Activated T-helper 17 cell treated with anti-CD3 and anti-CD28 coated beads, Interleukin-2, amount 50 U/mL, for 72 hours (primary cell): Measurements from ENCODE around the gene GUK1. TPM values are rescaled to one million over a fixed set of nuclear protein-coding genes. Genes with fewer than 3 reads are reported as not detected.
"Not testable (repeated sequence)": the region's sequence is repeated elsewhere in the genome, so short reads cannot be mapped to it uniquely, and the experiment has no call there.

Experiments
- ATAC-seq: fragments of 150-1000 bp; cut with Tn5 transposase; replicated peaks from 2 replicates; pipeline ENCODE4 v1.10.0; 2021; ENCODE audit warnings: mild to moderate bottlenecking, moderate library complexity
- H3K27ac Mint-ChIP-seq: one replicate; pipeline ENCODE4 v1.8.0; 2022; ENCODE audit warnings: mixed read lengths
- H3K27me3 Mint-ChIP-seq: one replicate; pipeline ENCODE4 v1.8.0; 2022; ENCODE audit warnings: mixed read lengths
- H3K36me3 Mint-ChIP-seq: one replicate; pipeline ENCODE4 v1.8.0; 2022; ENCODE audit warnings: low read depth, mild to moderate bottlenecking, mixed read lengths
- H3K4me1 Mint-ChIP-seq: one replicate; pipeline ENCODE4 v1.8.0; 2022; ENCODE audit warnings: mixed read lengths
- H3K4me3 Mint-ChIP-seq: one replicate; pipeline ENCODE4 v1.8.0; 2022; ENCODE audit warnings: mild to moderate bottlenecking, mixed read lengths
- H3K9me3 Mint-ChIP-seq: one replicate; pipeline ENCODE4 v1.8.0; 2022; ENCODE audit warnings: mixed read lengths
- total RNA-seq, 2 donors: library from RNA; stranded (reverse); gene quantifications; one replicate each; pipeline ENCODE4 v1.2.3, GENCODE V29; 2022

Gene GUK1
- total RNA-seq, 2 donors from 2014 or later, result 284 to 285 TPM

DNA sequence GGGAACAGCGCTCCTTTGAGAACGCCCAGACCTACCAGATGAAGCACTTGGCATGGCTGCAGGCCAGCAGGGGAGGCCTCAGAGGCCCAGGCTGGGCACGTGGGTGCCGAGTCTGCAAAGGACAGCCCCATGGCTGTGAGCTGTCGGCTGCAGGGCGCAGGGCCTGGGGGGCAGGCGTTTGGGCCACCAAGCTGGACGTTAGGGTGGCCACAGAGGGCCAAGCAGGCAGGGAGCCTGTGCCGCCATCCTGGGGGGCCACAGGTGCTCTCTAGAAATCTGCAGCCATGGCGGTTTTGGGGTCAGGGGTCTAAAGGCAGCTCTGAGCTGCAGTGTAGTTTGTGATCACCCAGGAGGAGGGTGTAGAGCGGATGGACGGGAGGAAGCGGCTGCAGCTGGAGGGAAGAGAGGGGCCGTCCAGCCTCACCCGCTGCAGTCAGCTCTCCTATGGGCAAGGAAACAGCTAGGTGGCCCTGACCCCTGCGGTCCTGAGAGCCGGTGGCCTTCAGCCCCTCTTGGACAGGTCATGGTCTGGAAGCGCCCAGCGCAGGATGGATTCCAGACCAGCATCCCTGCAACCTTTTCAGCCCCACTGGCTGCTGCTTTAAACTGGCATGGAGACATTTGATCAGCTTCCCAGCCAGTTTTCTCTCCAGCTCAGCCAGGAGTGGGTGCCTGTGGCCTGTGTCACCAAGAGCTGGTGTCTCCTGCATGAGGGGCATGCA, 36.5 kb downstream of the GUK1 start:
- Mint-ChIP-seq H3K27me3 (no peaks in the 10 kb centered on the region), H3K9me3 (no peaks in the 10 kb centered on the region), H3K4me3 (no peak overlapping the region), H3K27ac (no peak overlapping the region), H3K4me1 (peaks cover 8% of the 10 kb centered on the region), H3K36me3 (no peaks in the 10 kb centered on the region)
- no peak for ATAC-seq

DNA sequence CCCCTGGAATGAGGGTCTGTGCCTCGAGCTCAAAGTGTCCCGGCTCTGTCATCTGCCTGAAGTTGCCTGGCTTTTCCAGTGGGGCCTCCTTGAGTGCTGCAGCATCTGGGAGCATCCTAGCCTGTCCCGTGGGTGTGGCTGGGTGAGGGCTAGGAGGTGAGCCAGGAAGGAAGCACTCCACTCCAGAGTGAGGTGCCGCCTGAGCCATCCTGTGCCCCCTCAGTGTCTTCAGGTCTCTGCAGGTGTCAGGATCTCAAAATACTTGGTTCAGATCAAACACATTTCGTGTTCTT, 37.0 kb downstream of the GUK1 start:
- Mint-ChIP-seq H3K36me3 (no peaks in the 10 kb centered on the region), H3K4me3 (no peak overlapping the region), H3K4me1 (peaks cover 7% of the 10 kb centered on the region), H3K9me3 (no peaks in the 10 kb centered on the region), H3K27ac (no peak overlapping the region), H3K27me3 (no peaks in the 10 kb centered on the region)
- ATAC-seq, result no peak

DNA sequence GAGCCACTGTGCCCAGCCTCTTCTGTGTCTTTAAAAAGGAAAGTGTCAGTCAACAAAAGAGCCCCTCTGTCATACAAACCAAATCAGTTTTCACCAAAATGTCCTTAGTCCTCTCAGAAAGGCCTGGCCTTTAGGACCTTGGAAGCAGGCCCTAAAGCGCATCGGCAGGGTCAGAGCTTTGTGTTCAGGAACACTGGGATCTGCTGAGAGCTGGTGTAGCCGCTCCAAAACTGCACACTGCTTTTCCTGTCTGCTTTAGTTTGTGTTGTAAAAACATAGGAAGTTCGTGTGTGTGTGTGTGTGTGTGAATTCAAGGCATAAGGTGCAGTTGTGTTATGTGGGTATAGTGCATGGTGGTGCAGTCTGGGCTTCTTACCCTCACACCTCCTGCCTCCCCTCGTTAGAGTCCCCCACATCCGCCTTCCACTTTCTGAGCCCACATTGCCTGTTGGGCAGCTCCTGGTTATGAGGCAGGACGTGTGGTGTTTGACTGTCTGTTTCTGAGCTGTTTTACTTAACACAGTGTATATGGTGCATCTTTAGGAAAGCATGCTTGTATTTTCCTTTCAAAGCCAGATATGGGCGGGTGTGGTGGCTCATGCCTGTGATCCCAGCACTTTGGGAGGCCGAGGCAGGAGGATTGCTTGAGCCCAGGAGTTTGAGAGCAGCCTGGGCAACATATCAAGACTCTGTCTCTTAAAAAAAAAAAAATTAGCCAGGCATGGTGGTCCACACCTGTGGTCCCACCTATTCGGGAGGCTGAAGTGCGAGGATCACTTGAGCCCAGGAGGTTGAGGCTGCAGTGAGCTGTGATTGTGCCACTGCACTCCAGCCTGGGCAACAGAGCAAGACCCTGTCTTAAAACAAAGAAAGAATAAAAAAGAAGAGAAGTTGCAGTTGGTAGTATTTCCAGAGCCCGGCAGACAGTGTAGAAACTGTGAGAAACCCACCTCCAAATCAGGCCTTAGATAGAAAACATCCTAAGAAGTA, 37.9 kb downstream of the GUK1 start:
- ATAC-seq, result no peak
- Mint-ChIP-seq H3K4me1 (peaks cover 4% of the 10 kb centered on the region), H3K27ac (peak overlapping the region; percentile 23), H3K9me3 (no peaks in the 10 kb centered on the region), H3K27me3 (no peaks in the 10 kb centered on the region), H3K36me3 (no peaks in the 10 kb centered on the region), H3K4me3 (no peak overlapping the region)

DNA sequence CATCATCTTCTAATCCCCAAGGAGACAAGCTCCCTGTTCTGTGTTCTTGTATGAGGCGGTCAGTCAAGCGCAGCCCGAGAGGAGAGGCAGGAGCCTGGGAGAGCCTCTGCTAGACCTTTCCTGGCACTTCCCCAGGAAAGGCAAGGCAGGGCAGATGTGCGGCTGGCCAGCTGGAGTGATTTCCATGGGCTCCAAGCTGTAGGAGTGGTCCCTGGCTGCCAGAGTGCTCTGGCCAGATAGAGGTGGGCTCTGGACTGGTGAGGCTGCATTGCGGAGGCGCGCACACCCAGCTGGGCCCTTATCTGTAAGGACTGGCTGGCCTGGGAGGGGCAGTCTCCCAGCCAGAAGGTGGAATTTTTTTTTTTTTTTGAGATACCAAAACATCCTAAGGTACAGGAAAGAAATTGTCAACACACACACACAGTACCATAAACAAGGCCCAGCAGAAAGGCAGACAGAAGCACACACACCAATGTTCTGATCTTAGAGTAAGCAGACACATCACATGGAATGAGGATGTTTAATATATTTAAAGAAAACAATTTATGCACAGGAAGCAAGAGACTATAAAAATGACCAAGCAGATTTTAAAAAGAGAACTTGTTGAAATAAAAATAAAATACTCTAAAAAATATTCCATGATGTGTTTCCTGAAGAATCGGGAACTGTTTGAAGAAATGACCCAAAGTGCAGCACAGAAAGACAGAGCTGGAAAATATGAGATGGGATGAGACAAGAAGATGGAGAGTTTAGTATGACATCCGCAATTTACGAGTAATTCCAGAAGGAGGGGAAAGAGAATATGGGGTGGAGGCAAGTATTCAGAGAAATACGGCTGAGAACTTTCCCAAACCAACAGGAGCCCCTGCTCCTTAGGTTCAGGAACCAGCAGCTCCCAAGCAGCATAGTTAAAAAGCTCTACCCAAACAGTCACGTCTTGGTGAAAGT, 38.9 kb downstream of the GUK1 start:
- Mint-ChIP-seq H3K4me1 (peaks cover 4% of the 10 kb centered on the region), H3K27me3 (no peaks in the 10 kb centered on the region), H3K27ac (peak overlapping the region; percentile 31), H3K36me3 (no peaks in the 10 kb centered on the region), H3K4me3 (no peak overlapping the region), H3K9me3 (no peaks in the 10 kb centered on the region)
- ATAC-seq, result no peak

DNA sequence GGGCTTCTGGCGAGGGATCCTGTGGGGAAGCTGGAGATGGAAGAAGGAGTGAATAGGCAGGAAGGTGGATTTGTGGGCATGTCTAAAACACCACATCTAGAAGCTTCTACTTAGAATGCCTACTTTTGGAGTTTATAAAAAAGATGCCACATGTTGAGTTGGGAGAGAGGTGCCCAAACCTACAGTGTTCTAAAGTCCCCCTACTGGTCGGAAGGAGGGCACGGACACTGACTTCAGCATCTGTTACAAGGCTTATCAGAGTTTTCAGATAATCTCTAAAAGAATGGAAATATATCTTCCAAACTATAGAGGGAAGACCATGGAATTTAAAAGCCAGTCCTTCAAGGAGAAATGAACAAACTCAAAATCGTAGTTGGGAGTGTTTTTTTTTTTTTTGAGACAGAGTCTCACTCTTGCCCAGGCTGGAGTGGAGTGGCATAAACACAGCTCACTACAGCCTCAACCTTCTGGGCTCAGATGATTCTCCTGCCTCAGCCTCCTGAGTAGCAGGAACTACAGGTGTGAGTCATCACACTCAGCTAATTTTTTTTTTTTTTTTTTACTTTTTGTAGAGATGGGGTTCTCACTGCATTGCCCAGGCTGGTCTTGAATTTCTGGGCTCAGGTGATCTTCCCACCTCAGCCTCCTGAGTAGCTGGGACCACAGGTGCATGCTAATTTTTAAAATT, 40.3 kb downstream of the GUK1 start:
- Mint-ChIP-seq H3K36me3 (no peaks in the 10 kb centered on the region), H3K27ac (no peak overlapping the region), H3K4me1 (peaks cover 4% of the 10 kb centered on the region), H3K9me3 (no peaks in the 10 kb centered on the region), H3K4me3 (no peak overlapping the region), H3K27me3 (no peaks in the 10 kb centered on the region)
- ATAC-seq, result peak; percentile 45

DNA sequence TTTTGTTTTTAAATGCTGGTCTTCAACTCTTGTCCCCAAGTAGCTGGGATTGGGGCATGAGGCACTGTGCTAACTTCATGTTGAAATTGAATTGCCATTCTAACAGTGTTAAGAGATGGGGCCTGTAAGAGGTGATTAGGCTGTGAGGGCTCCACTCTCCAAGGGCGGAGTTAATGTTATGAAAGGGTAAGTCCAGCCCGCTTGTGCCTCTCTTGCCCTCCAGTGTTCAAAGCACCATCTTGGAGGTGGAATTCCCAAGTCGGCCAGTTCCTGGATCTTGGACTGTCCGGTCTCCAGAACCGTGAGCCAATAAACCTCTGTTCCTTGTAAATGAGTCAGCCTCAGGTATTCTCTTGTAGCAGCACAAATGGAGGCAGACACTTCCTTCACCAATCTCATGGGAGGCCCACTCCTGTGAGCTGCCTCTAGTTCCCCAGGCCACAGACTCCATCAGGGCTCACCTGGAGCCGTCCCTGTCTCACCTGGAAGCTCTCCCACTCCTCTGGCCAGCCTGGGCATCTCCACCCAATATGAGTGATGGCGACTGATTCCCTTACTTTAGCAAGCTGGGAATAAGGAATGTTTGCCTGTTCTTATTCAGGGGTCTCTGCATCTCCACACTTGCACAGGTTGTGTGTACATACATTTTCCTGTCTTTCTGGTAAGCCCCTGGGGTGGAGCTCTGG, 41.0 kb downstream of the GUK1 start:
- Mint-ChIP-seq H3K4me1 (peaks cover 10% of the 10 kb centered on the region), H3K36me3 (no peaks in the 10 kb centered on the region), H3K4me3 (no peak overlapping the region), H3K27me3 (no peaks in the 10 kb centered on the region), H3K27ac (peak overlapping the region; percentile 22), H3K9me3 (no peaks in the 10 kb centered on the region)
- ATAC-seq, result no peak

DNA sequence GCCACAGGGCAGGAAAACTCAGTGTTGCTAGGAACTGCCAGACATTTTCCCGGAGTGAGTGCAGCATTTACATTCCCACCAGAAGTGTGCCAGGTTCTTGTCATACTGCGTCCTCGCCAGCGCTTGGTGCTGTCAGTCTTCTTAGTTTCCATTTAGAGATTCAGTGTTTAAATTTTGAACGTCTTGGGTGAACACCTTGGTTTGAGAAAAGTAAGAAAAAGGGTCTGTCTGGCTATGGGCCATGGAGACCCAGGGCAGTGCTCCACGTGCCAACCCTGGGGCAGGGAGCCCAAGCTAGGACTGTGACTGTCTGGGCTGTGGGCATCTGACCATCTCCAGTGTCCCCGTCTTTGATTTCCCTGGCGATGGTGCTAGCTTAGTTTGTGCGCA, 41.6 kb downstream of the GUK1 start:
- Mint-ChIP-seq H3K4me1 (peaks cover 10% of the 10 kb centered on the region), H3K36me3 (no peaks in the 10 kb centered on the region), H3K4me3 (no peak overlapping the region), H3K27me3 (no peaks in the 10 kb centered on the region), H3K27ac (peak overlapping the region; percentile 22), H3K9me3 (no peaks in the 10 kb centered on the region)
- ATAC-seq, result no peak

DNA sequence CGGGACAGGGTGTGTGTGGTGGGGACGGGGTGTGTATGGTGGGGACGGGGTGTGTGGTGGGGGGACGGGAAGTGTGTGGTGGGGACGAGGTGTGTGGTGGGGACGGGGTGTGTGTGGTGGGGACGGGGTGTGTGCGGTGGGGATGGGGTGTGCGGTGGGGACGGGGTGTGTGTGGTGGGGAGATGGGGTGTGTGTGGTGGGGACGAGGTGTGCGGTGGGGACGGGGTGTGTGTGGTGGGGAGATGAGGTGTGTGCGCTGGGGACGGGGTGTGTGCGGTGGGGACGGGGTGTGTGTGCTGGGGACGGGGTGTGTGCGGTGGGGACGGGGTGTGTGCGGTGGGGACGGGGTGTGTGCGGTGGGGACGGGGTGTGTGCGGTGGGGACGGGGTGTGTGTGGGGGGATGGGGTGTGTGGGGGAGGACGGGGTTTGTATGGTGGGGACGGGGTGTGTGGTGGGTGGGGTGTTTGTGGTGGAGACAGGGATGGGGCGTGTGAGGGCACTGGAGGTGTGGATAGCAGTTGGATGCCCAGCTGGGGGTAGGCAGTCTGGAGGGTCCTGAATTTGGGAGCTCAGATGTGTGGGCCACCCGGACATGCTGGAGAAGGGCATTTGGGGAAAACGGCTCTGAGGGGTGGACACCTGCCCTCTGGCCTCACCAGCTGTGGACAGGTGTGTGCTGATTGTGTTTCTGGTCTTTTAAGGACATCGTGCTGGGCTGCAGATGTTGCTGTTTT, 42.4 kb downstream of the GUK1 start:
- ATAC-seq, result no peak
- H3K4me1 Mint-ChIP-seq, result peaks cover 10% of the 10 kb centered on the region
- no peaks in the 10 kb centered on the region for H3K36me3 Mint-ChIP-seq
- H3K4me3 Mint-ChIP-seq, result no peak overlapping the region
- no peak overlapping the region for H3K27ac Mint-ChIP-seq
- no peaks in the 10 kb centered on the region for H3K27me3 Mint-ChIP-seq
- no peaks in the 10 kb centered on the region for H3K9me3 Mint-ChIP-seq

DNA sequence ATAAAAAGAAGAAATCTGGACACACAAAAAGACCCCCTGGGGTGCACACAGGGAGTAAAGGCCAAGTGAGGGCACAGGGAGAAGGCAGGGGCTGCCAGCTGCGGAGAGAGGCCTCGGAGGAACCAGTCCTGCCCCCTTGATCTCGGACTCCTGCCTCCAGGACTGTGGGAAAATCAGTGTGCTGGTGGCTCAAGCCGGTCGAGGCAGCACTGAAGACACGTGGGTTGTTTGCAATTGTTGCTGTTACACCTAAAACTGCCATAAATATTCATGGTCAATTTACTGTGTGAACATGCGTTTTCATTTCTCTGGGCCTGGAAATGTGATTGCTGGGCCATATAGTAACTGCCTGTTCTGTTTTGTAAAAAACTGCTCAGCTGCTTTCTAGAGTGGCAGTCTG, 44.1 kb downstream of the GUK1 start:
- H3K27me3 Mint-ChIP-seq, result no peaks in the 10 kb centered on the region
- peaks cover 10% of the 10 kb centered on the region for H3K4me1 Mint-ChIP-seq
- H3K36me3 Mint-ChIP-seq, result no peaks in the 10 kb centered on the region
- no peak overlapping the region for H3K4me3 Mint-ChIP-seq
- H3K27ac Mint-ChIP-seq, result no peak overlapping the region
- no peak for ATAC-seq
- no peaks in the 10 kb centered on the region for H3K9me3 Mint-ChIP-seq

DNA sequence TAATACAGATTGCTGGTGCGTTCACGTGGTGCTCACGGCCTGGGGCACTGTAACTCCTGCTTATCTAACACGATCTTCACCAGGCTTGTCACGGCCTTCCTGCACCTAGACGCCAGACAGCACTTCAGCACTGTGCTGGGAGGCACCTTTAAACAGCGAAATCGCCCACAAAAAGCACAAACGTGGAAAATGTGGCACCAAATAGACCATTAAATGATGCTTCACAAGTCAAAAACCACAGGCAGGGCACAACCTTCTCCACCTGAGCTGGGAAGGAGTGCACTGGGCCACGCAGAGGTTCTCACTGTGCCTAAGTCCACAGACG, 45.5 kb downstream of the GUK1 start:
- Mint-ChIP-seq H3K36me3 (no peaks in the 10 kb centered on the region), H3K9me3 (no peaks in the 10 kb centered on the region), H3K4me3 (peak overlapping the region; percentile 53), H3K27ac (peak overlapping the region; percentile 61), H3K27me3 (no peaks in the 10 kb centered on the region), H3K4me1 (peaks cover 7% of the 10 kb centered on the region)
- peak; percentile 81 for ATAC-seq

DNA sequence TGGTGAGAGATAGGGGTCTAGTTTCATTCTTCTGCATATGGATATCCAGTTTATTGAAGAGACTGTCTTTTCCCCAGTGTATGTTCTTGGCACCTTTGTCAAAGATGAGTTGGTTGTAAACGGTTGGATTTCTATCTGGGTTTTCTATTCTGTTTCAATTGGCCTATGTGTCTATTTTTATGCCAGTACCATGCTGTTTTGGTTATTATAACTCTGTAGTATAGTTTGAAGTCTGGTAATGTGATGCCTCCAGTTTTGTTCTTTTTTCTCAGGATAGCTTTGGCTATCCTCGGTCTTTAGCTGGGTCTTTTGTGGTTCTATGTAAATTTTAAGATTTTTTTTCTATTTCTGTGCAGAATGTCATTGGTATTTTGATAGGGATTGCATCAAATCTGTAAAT, 48.2 kb downstream of the GUK1 start:
- H3K4me3 Mint-ChIP-seq, H3K9me3 Mint-ChIP-seq, H3K36me3 Mint-ChIP-seq, ATAC-seq, H3K4me1 Mint-ChIP-seq, H3K27me3 Mint-ChIP-seq, H3K27ac Mint-ChIP-seq: not testable (repeated sequence)

DNA sequence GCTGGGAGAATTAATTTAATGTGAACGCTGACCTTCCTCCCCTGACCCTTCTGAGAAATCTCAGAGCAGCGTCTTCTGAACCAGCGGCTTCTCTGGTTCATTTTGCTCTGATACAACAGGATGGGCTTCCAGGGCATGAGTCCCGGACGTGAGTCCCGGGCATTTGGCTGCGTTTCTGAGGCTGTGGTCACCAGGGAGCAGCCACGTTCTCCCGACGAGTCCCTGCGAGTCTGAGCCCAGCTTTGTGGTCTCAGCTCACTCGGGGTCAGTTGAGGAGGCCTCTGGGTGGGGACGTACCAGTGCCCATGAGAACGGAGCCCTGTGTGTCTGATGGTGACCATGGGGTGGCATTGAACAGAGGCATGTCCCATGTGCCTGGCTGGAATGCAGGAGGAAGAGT, 50.1 kb downstream of the GUK1 start:
- Mint-ChIP-seq H3K36me3 (no peaks in the 10 kb centered on the region), H3K4me3 (no peak overlapping the region), H3K27me3 (no peaks in the 10 kb centered on the region), H3K27ac (no peak overlapping the region), H3K9me3 (no peaks in the 10 kb centered on the region), H3K4me1 (peaks cover 7% of the 10 kb centered on the region)
- ATAC-seq, result no peak

DNA sequence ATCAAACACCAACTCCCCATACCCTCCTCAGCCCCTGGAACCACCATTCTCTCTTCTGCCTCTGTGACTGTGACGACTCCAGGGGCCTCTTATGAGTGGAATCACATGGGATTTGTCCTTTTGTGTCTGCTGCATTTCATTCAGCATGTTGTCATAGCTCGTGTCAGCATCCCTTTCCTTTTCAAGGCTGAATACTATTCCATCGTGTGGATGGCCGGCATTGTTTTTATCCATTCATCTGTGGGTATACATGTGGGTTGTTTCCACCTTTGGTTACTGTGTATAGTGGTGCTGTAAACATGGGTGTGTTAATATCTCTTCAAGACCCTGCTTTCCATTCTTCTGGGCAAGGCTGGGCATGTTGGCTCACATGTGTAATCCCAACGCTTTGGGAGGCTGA, 50.7 kb downstream of the GUK1 start:
- H3K27me3 Mint-ChIP-seq, result no peaks in the 10 kb centered on the region
- H3K9me3 Mint-ChIP-seq, result no peaks in the 10 kb centered on the region
- no peaks in the 10 kb centered on the region for H3K36me3 Mint-ChIP-seq
- no peak for ATAC-seq
- H3K27ac Mint-ChIP-seq, result no peak overlapping the region
- peaks cover 2% of the 10 kb centered on the region for H3K4me1 Mint-ChIP-seq
- H3K4me3 Mint-ChIP-seq, result no peak overlapping the region
